NOMO-1 treated with DMSO at 0.1 percent for 48 hours (cell line): ENCODE results near the gene IPO11.
"Not testable (repeated sequence)": the region's sequence is repeated elsewhere in the genome, so short reads cannot be mapped to it uniquely, and the experiment has no call there.

Experiments used
- DNase-seq: peaks from one replicate; lab custom pipeline; 2025; ENCODE audit not compliant: unreplicated experiment; lab: John Stamatoyannopoulos, UW

The IPO11 gene

GRCh38 chr5:62642468-62642867, 229.9 kb downstream of the IPO11 start:
- no peak for DNase-seq

DNA sequence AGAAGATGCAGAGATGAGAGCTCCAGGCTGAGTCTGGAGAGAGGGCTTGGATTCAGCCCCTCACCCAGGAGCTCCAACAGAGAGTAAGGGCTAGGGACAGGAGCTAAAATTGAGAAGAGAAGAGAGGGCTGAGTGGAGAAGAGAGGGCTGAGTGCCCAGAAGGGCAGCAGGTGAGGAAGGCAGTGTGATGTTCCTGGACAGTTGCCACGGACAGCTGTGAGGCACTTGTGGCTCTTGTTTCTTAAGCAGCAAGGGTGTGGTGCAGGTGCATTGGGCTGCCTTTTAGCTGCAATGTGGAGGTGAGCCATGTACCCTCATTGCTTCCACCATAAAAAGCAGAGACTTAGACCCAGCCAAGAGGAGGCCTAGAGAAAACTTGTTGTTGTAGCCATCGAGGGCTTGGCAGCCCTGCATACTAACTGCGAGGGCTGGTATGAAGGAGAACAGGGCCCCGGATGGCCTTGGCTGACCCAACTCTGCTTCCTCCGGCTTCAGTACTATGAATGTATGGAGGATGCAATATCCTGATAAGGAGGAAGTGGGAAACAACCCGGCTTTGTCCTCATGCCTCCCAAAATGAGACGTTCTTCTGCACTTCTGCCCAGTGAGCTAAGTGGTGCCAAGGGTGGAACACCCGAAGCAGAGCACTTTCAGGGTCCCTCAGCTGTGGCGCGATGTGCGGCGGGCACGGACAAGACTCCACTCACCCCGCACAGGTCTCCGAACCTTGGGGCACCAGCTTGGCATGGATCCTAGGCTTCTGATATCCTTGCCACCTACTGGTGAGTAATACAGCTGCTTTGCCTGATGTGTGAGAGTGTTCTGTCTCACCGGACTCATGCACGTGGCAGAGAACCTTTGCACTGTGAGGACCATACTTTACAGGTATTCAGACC, 231.2 kb downstream of the IPO11 start:
- no peak for DNase-seq

DNA sequence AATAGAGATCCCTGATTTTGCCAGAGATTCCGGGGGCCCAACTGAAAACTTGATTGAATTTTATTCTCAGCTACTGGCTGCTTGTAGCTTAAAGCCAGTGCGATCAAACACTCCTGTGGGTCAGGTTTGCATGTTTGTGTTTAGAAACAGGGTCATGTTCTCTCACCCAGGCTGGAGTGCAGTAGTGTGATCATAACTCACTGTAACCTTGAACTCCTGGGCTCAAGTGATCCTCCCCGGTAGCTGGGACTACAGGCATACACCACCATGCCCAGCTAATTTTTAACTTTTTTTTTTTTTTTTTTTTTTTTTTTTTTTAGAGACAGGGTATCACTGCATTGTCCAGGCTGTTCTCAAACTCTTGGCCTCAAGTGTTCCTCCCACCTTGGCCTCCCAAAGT, 232.7 kb downstream of the IPO11 start:
- no peak for DNase-seq

- no peak for DNase-seq
These were observed 234.7 kb downstream of the IPO11 start for GRCh38 chr5:62647241-62647640.

DNA sequence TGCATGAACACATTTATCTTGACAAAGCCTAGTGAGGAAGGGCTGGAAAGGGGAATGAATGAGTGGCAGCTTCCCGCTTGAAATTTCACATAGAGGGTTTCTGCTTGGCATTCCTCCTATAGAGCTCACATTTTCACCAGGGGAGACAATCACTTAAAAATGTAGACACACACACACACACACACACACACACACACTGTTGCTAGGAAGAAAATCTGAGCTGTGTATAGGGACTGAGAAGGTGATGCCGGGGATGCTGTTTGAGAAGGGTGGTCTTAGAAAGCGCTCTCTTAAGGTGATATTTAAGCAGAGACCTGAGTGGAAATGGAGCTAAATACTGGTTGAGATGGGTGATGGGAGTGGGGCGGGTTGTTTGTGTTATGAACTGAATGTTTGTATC, 236.5 kb downstream of the IPO11 start:
- DNase-seq = no peak

DNA sequence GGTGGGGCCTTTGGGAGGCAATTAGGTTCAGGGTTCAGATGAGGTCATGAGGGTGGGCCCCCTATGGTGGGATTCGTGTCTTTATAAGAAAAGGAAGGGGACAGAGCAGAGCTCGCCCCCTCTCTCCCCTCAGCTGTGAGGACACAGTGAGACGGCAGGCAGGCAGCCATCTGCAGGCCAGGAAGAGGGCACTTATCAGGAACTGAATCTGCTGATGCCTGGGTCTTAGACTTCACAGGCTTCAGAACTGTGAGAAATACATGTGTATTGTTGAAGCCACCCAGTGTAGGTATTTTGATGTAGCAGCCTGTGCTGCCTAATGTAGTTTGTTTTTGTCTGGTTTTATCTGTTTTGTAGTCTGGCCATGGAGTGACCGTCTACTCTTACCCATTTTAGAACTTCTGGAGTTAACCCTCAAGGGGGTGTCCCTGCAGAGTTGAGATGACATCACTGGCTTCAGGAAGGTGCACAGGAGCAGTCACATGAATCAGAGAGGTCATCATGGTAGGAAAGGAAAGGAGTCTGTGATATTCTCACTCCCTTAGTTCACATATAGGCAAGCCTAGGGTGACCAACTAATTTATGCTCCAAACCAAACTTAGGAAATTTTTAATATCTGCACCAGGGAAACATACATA, 237.0 kb downstream of the IPO11 start:
- no peak for DNase-seq

- no peak for DNase-seq
These were observed 237.6 kb downstream of the IPO11 start for GRCh38 chr5:62650197-62650596.

- DNase-seq = no peak
These were observed 239.7 kb downstream of the IPO11 start for GRCh38 chr5:62652225-62652624.

DNA sequence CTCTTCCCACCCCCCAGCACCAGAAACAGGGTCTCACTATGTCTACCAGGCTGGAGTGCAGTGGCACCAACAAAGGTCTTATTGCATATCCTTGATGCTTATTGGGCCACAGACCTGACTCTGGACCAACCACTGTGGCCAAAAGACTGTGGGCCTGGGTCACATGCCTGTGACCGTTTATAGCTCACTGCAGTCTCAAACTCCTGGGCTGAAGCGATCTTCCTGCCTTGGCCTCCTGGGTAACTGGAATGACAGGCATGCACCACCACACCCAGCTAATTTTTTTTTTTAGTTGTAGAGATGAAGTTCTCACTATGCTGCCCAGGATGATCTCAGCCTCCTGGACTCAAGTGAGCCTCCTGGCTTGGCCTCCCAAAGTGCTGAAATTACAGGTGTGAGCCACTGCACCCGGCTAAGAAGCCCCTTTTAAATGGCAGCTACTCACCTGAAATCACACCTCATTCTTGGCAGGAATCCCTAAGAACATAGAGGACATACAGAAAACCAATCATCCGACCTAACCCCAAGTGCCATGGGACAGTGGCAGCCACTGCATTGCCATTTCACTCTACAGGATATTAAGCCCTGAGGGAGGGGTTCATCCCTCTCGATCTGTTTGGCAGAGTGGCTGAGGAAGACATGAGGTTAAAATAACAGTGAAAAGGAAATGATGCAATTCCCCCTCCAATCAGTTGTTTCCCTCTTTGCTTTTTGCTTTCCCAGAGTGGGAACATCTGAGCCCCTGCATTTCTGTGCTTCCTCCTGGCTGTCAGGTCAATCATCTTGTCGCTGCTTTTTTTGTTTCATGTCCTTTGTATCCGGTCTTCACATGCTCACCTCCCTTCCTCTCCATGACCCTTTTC, 240.7 kb downstream of the IPO11 start:
- peak; percentile 42 for DNase-seq

DNA sequence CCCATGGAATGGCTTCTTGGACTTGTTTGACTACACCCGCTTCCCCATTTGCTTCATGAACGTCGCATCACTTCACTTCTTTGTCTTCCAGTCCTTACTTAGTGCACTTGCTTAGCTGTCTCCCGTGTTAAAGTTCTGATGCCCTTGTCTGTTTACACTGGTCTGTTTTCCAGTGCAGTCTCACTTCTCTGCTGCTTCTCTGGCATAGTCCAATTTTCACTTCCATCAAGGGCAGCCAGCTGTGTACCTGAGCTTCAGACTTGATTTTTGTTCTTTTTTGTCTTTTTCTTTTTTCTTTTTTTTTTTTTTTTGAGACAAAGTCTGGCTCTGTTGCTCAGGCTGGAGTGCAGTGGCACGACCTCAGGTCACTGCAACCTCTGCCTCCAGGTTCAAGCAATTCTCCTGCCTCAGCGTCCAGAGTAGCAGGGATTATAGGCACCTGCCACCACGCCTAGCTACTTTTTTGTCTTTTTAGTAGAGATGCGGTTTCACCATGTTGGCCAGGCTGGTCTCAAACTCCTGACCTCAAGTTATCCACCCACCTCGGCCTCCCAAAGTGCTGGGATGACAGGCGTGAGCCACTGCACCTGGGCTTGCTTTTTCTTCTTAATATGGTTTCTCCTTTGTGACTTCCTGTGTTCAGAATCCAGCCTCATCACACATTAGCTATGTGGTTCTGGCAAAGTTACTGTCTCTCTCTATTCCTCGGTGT, 241.5 kb downstream of the IPO11 start:
- DNase-seq = peak; percentile 41

DNA sequence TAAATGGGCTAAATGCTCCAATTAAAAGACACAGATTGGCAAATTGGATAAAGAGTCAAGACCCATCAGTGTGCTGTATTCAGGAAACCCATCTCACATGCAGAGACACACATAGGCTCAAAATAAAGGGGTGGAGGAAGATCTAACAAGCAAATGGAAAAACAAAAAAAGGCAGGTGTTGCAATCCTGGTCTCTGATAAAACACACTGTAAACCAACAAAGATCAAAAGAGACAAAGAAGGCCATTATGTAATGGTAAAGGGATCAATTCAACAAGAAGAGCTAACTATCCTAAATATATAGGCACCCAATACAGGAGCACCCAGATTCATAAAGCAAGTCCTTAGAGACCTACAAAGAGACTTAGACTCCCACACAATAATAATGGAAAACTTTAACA, 245.2 kb downstream of the IPO11 start:
- not testable (repeated sequence) for DNase-seq

GRCh38 chr5:62661126-62661525, 248.6 kb downstream of the IPO11 start:
- no peak for DNase-seq

- peak; percentile 45 for DNase-seq
These were observed 250.0 kb downstream of the IPO11 start for GRCh38 chr5:62662521-62662920.

- no peak for DNase-seq
These were observed 258.9 kb downstream of the IPO11 start for GRCh38 chr5:62671479-62671878.

DNA sequence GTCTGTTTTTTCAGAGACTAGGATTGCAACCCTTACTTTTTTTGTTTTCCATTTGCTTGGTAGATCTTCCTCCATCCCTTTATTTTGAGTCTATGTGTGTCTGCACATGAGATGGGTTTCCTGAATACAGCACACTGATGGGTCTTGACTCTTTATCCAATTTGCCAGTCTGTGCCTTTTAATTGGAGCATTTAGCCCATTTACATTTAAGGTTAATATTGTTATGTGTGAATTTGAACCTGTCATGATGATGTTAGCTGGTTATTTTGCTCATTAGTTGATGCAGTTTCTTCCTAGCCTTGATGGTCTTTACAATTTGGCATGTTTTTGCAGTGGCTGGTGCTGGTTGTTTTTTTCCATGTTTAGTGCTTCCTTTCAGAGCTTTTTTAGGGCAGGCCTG, 264.0 kb downstream of the IPO11 start:
- DNase-seq = not testable (repeated sequence)
